Natural killer cell (primary cell): ENCODE measurements around the gene HEXB. TPM values are rescaled to one million over a fixed set of nuclear protein-coding genes. Genes with fewer than 3 reads are reported as not detected.
A peak's percentile ranks its signal among the peaks of the same experiment; 100 is the strongest.
"Not testable (repeated sequence)": the region's sequence is repeated elsewhere in the genome, so short reads cannot be mapped to it uniquely, and the experiment has no call there.

Experiments
- ATAC-seq, 3 donors: fragments of 150-1000 bp in 2 of 3; fragments of 200-7000 bp in 1 of 3; cut with Tn5 transposase; 1 replicate in 1 of 3; 2 replicates in 2 of 3; pipeline ENCODE4 v1.10.0; 2021; ENCODE audit warnings: mild to moderate bottlenecking in 2 of 3, moderate library complexity in 2 of 3
- DNase-seq, 2 donors: peaks; one replicate each; pipeline versions ENCODE4 v3.0.0 to v3.0.0-alpha.2; 2013 to 2021; ENCODE audit warnings: mixed read lengths in 1 of 2
- H3K27ac ChIP-seq: one replicate; pipeline ENCODE4 v1.5.1; 2013; ENCODE audit warnings: mild to moderate bottlenecking, low read length
- H3K27me3 ChIP-seq: one replicate; pipeline ENCODE4 v1.6.1; 2013; ENCODE audit warnings: low read length; ENCODE audit not compliant: control insufficient read depth, insufficient read depth
- H3K36me3 ChIP-seq: one replicate; pipeline ENCODE4 v1.6.1; 2013; ENCODE audit warnings: low read length; ENCODE audit not compliant: control insufficient read depth, insufficient read depth
- H3K4me1 ChIP-seq: one replicate; pipeline ENCODE4 v1.6.1; 2013; ENCODE audit warnings: low read length; ENCODE audit not compliant: control insufficient read depth, insufficient read depth
- H3K4me3 ChIP-seq: one replicate; pipeline ENCODE4 v1.5.1; 2013; ENCODE audit warnings: low read length
- H3K9me3 ChIP-seq: one replicate; pipeline ENCODE4 v1.6.1; 2013; ENCODE audit warnings: low read length; ENCODE audit not compliant: control insufficient read depth, insufficient read depth
- H3K27ac Mint-ChIP-seq, 2 donors: one replicate each; pipeline ENCODE4 v1.8.0; 2022; ENCODE audit warnings: mild to moderate bottlenecking in 2 of 2, mixed read lengths in 2 of 2, moderate library complexity in 1 of 2
- H3K27me3 Mint-ChIP-seq, 2 donors: one replicate each; pipeline ENCODE4 v1.8.0; 2022; ENCODE audit warnings: low read depth in 2 of 2, mixed read lengths in 2 of 2
- H3K36me3 Mint-ChIP-seq: one replicate; pipeline ENCODE4 v1.8.0; 2022; ENCODE audit warnings: mixed read lengths
- H3K4me1 Mint-ChIP-seq, 2 donors: one replicate each; pipeline ENCODE4 v1.8.0; 2022; ENCODE audit warnings: mixed read lengths in 2 of 2
- H3K4me3 Mint-ChIP-seq: one replicate; pipeline ENCODE4 v1.8.0; 2022; ENCODE audit warnings: mild to moderate bottlenecking, moderate library complexity, mixed read lengths
- H3K9me3 Mint-ChIP-seq, 2 donors: one replicate each; pipeline ENCODE4 v1.8.0; 2022; ENCODE audit warnings: mixed read lengths in 2 of 2
- CTCF ChIP-seq: fragments of 200-600 bp; IDR thresholded peaks from one replicate; pipeline ENCODE4 v1.8.0; 2022; ENCODE audit warnings: antibody characterized with exemption
- WGBS: methylation state at CpG from one replicate; pipeline ENCODE4 v1.1.7; 2013; ENCODE audit warnings: missing lambda C conversion rate; ENCODE audit not compliant: insufficient coverage; 5-methylcytosine and 5-hydroxymethylcytosine counted together
- intact Hi-C: fragments of 100-400 bp; cut with micrococcal nuclease; formaldehyde crosslinking; loops from one replicate; pipeline ENCODE4 v1.14.2; 2022
- total RNA-seq, 4 donors: library from RNA; stranded (reverse); fragments of 120-200 nt in 1 of 4; gene quantifications; one replicate each; pipeline versions ENCODE4 v1.2.3 to v1.2.4, GENCODE V29; 2013 to 2022

Gene HEXB
- total RNA-seq, 3 donors from 2014 or later (not counting 1 experiment from before 2014, with no cell fraction given) = 55.3 to 61.4 (median 55.5) TPM

DNA sequence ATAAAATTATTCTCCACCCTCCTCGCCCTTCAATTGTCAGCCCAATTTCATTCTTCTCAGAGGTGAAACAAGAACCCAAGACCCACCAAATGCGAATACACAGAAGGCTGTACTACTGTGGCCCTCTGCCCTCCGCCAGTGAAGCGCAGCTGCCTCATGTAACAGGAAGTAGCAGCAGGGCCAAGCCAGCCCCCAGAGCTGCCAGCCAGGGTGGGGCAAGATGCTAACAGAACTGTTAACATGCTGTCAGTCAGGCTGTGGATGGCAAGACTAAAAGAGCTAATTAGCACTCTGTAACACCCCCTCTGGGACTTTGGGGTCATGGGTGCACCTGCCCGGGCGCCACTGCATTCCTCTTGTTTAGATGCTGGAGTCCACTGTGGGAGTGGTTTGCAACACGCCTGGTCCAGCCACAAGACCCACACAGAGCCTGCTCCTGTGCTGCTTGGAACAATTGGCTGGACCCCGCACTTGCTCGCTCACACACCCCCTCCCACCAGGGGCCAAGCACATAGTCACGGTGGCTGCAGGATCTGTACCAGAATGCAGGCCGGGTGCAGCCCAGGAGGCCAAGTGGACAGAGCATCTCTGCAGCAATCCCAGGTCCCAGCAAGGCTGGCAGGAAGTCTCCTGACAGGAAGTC lies 14.5 kb upstream of the HEXB start:
- Histone ChIP-seq H3K9me3 (no peaks in the 10 kb centered on the region), H3K4me1 (no peaks in the 10 kb centered on the region), H3K27me3 (no peaks in the 10 kb centered on the region), H3K4me3 (no peak overlapping the region), H3K27ac (no peak overlapping the region), H3K36me3 (no peaks in the 10 kb centered on the region)
- WGBS = 91% methylated on average over 11 of the region's 11 CpGs
- peaks cover 13 to 18% of the 10 kb centered on the region in 2 donors for H3K27me3 Mint-ChIP-seq
- no peak overlapping the region for H3K4me3 Mint-ChIP-seq
- H3K36me3 Mint-ChIP-seq = no peaks in the 10 kb centered on the region
- DNase-seq (no peak), ATAC-seq (peak in 1 of 3 donors; percentile 57)
- H3K9me3 Mint-ChIP-seq = no peaks in the 10 kb centered on the region
- H3K4me1 Mint-ChIP-seq = no peaks in the 10 kb centered on the region
- intact Hi-C loops = loop anchor here (5.0 kb wide), 2 partner anchors 247 to 597 kb away; no protein-coding TSS in a partner anchor
- no peak for TF ChIP-seq CTCF
- no peak overlapping the region for H3K27ac Mint-ChIP-seq

DNA sequence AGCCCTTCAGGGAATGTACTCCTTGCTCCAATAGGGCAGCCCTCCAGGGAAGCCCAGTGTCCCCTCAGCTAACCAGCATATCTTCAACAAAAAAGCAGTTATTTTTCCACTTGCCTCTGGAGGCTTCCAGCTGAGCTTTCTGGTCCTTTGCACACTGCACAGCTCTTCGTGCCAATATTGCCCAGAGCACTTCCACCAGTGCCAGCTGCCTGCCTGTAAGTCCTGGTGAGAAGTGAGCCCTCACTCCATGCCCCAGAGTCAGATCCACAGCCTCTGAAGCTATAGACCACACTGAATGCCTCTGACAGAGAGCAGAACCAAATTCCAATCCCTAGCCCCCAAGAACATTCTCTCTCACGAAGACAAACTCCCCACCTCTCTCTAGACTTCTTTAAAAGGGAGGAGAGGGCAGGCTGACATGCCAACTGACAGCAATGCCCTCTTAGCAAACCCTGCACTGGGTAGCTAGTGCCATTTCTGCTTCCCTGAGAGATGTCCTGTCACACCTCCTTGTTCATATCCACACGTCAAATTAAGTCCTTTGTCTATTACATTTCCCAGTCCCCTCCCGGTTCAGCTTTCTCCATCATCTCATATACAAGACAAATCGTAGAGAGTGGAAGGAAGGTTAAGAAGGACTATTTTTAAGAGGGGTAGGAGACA lies 12.7 kb upstream of the HEXB start:
- Histone ChIP-seq H3K27me3 (no peaks in the 10 kb centered on the region), H3K36me3 (no peaks in the 10 kb centered on the region), H3K4me1 (no peaks in the 10 kb centered on the region), H3K27ac (no peak overlapping the region), H3K9me3 (no peaks in the 10 kb centered on the region), H3K4me3 (no peak overlapping the region)
- Mint-ChIP-seq H3K36me3 (no peaks in the 10 kb centered on the region), H3K27me3 (peaks cover 13 to 20% of the 10 kb centered on the region in 2 donors), H3K9me3 (no peaks in the 10 kb centered on the region), H3K4me3 (no peak overlapping the region), H3K4me1 (no peaks in the 10 kb centered on the region), H3K27ac (no peak overlapping the region)
- intact Hi-C loops = loop anchor here (5.0 kb wide), 2 partner anchors 245 to 595 kb away; no protein-coding TSS in a partner anchor
- DNase-seq (no peak), ATAC-seq (no peak)
- no peak for TF ChIP-seq CTCF
- 91% methylated on average over 3 of the region's 5 CpGs for WGBS

GRCh38 chr5:74673011-74673790 lies 11.8 kb upstream of the HEXB start:
- no peaks in the 10 kb centered on the region for H3K27me3 ChIP-seq
- H3K27ac ChIP-seq = no peak overlapping the region
- peaks cover 13 to 20% of the 10 kb centered on the region in 2 donors for H3K27me3 Mint-ChIP-seq
- TF ChIP-seq CTCF = peak; percentile 26
- no peaks in the 10 kb centered on the region for H3K36me3 Mint-ChIP-seq
- no peaks in the 10 kb centered on the region for H3K36me3 ChIP-seq
- no peaks in the 10 kb centered on the region for H3K4me1 Mint-ChIP-seq
- H3K4me3 ChIP-seq = no peak overlapping the region
- no peaks in the 10 kb centered on the region for H3K4me1 ChIP-seq
- H3K4me3 Mint-ChIP-seq = no peak overlapping the region
- 72% methylated on average over 6 of the region's 6 CpGs for WGBS
- H3K27ac Mint-ChIP-seq = no peak overlapping the region
- intact Hi-C loops = loop anchor here (5.0 kb wide), 2 partner anchors 244 to 594 kb away; no protein-coding TSS in a partner anchor
- no peaks in the 10 kb centered on the region for H3K9me3 Mint-ChIP-seq
- DNase-seq (peak in 1 of 2 donors; percentile 47), ATAC-seq (no peak)
- H3K9me3 ChIP-seq = no peaks in the 10 kb centered on the region

DNA sequence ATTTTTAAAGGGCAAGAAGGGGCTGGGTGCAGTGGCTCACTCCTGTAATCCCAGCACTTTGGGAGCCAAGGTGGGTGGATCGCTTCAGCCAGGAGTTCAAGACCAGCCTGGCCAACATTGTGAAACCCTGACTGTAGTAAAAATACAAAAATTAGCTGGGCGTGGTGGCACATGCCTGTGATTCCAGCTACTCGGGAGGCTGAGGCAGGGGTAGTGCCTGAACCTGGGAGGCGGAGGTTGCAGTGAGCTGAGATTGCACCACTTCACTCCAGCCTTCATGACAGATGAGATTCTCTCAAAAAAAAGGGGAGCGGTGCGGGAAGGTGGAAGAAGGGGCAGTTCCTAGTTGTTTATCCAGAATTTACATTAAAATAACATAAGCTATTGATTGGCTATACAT lies 8.6 kb upstream of the HEXB start:
- H3K4me1 Mint-ChIP-seq = not testable (repeated sequence)

DNA sequence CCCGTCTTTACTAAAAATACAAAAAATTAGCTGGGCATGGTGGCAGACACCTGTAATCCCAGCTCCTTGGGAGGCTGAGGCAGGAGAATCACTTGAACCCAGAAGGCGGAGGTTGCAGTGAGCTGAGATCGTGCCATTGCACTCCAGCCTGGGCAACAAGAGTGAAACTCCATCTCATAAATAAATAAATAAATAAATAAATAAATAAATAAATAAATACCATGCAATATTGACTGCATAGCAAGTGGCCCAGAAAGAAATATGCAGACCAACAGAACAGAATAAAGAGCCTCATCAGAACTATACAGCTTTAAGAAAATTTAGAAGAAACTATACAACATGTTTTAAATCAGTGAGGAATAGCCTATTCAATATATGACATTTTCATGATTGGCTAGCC lies 6.9 kb upstream of the HEXB start:
- H3K9me3 ChIP-seq, H3K36me3 Mint-ChIP-seq, H3K9me3 Mint-ChIP-seq, H3K4me3 ChIP-seq, H3K27ac ChIP-seq, H3K4me1 Mint-ChIP-seq, DNase-seq, H3K4me3 Mint-ChIP-seq, H3K36me3 ChIP-seq, H3K4me1 ChIP-seq, H3K27ac Mint-ChIP-seq, ATAC-seq, intact Hi-C loops, H3K27me3 ChIP-seq: not testable (repeated sequence)
- WGBS = 100% methylated on average over 1 of the region's 3 CpGs
- H3K27me3 Mint-ChIP-seq = peaks cover 20 to 47% of the 10 kb centered on the region in 2 donors

More for the DNA sequence above, 8.6 kb upstream of the HEXB start:
- H3K27ac Mint-ChIP-seq, H3K36me3 Mint-ChIP-seq, H3K4me3 ChIP-seq, H3K36me3 ChIP-seq, H3K9me3 ChIP-seq, H3K27ac ChIP-seq, H3K27me3 ChIP-seq, ATAC-seq, intact Hi-C loops, H3K9me3 Mint-ChIP-seq, H3K4me3 Mint-ChIP-seq, H3K4me1 ChIP-seq, DNase-seq: not testable (repeated sequence)
- WGBS = 92% methylated on average over 4 of the region's 6 CpGs
- peaks cover 26 to 42% of the 10 kb centered on the region in 2 donors for H3K27me3 Mint-ChIP-seq
